Measurements from ENCODE around the gene NEURL3. TPM values are rescaled to one million over a fixed set of nuclear protein-coding genes. Genes with fewer than 3 reads are reported as not detected.

Gene NEURL3
- total and polyA plus RNA-seq, 2 of the 8 experiments (the other 6 are each of a cell fraction or from before 2014, with no cell fraction given), result not detected

GRCh38 chr2:96485751-96486651 is 19.2 kb downstream of the NEURL3 start:
- DNase-seq (ENCODE audit: low read depth in 1 of 2, low spot score in 2 of 2), result peak in 1 of 2 experiments; percentile 69
- H2AFZ ChIP-seq (ENCODE audit: low read length), result peak overlapping the region; percentile 99
- no peaks in the 10 kb centered on the region for H3K9me3 ChIP-seq (ENCODE audit: insufficient read depth in 2 of 2, low read depth in 1 of 2, low read length in 1 of 2)
- FAIRE-seq, result no peak
- peaks cover 0 to 14% (median 4%) of the 10 kb centered on the region in 4 experiments; a peak in 5 of 7 replicates for H3K4me1 ChIP-seq (replicated peaks in 1 of 4; ENCODE audit: control insufficient read depth in 3 of 4, insufficient read depth in 4 of 4, low read length in 3 of 4)
- no peak overlapping the region for H2AK5ac ChIP-seq (ENCODE audit: low read depth, low read length)
- no peak overlapping the region; the same call in 1 of the 2 replicates for H2BK5ac ChIP-seq (ENCODE audit: low read depth, low read length)
- no peaks in the 10 kb centered on the region for H3K79me2 ChIP-seq (ENCODE audit: control insufficient read depth in 1 of 2, insufficient read depth in 2 of 2, low read length in 2 of 2)
- H4K20me1 ChIP-seq (replicated peaks in 1 of 2; ENCODE audit: control insufficient read depth in 1 of 2, insufficient read depth in 2 of 2, low read length in 2 of 2), result no peaks in the 10 kb centered on the region
- H3K36me3 ChIP-seq (ENCODE audit: control insufficient read depth in 2 of 4, insufficient read depth in 4 of 4, low read length in 3 of 4), result no peaks in the 10 kb centered on the region
- H3K18ac ChIP-seq (ENCODE audit: extremely low read depth, low read length), result peak overlapping the region; percentile 80
- H3K27me3 ChIP-seq (replicated peaks in 1 of 4; ENCODE audit: control insufficient read depth in 3 of 4, extremely low read depth in 1 of 4, insufficient read depth in 3 of 4, low read length in 3 of 4), result peaks cover 0 to 3% (median 0%) of the 10 kb centered on the region in 4 experiments; a peak in 1 of 7 replicates
- H2BK20ac ChIP-seq (ENCODE audit: low read length), result no peak overlapping the region
- H3K4ac ChIP-seq (replicated peaks; ENCODE audit: insufficient read length, low read depth, low read length), result no peak overlapping the region
- H3K4me3 ChIP-seq (ENCODE audit: extremely low read depth in 1 of 4, insufficient read depth in 2 of 4, low read depth in 3 of 4, low read length in 4 of 4), result peak overlapping the region in 1 of 4 experiments; percentile 35; a peak in 2 of 8 replicates
- H3K14ac ChIP-seq (ENCODE audit: insufficient read length), result no peak overlapping the region
- H2BK12ac ChIP-seq (ENCODE audit: low read depth, low read length), result peak overlapping the region; percentile 21; the same call in 1 of the 2 replicates
- H3K79me1 ChIP-seq (ENCODE audit: low read depth, low read length), result no peaks in the 10 kb centered on the region
- ChIA-PET CTCF (ENCODE audit: partially characterized antibody) (interaction anchor here (0.8 to 1.4 kb wide), 3 partner anchors 9 to 14 kb away, joined by 3 read pairs; no protein-coding TSS in a partner anchor), POLR2A (ENCODE audit: partially characterized antibody) (no interaction called here)
- peak overlapping the region; percentile 58 to 59 for H3K4me2 ChIP-seq (ENCODE audit: insufficient read depth in 1 of 2, low read depth in 2 of 2, low read length in 2 of 2)
- no peak overlapping the region for H3K27ac ChIP-seq (ENCODE audit: low read depth, low read length)
- no peak overlapping the region for H2BK120ac ChIP-seq (replicated peaks; ENCODE audit: low read depth, low read length)
- no peak overlapping the region for H3K23ac ChIP-seq (ENCODE audit: insufficient read length)
- peak overlapping the region; percentile 68; the same call in 1 of the 2 replicates for H4K8ac ChIP-seq (ENCODE audit: extremely low read depth, insufficient read depth, low read length)
- no peak overlapping the region; the same call in 1 of the 2 replicates for H2BK15ac ChIP-seq (ENCODE audit: low read length)
- 53% methylated on average over 30 of the region's 33 CpGs; no CpG with 5 or more reads in 1 of the 2 experiments for WGBS, 2 experiments (ENCODE audit: extremely low coverage in 1 of 2, insufficient coverage in 1 of 2, insufficient read length in 1 of 2, insufficient replicate concordance in 2 of 2, low coverage in 1 of 2, low lambda C conversion rate in 2 of 2, missing lambda C conversion rate in 1 of 2)
- peaks cover 1% of the 10 kb centered on the region; the same call in 1 of the 2 replicates for H3K23me2 ChIP-seq (ENCODE audit: low read depth, low read length)
- H3K9ac ChIP-seq (replicated peaks in 1 of 4; ENCODE audit: extremely low read depth in 1 of 4, low read depth in 3 of 4, low read length in 3 of 4), result no peak overlapping the region
- no peak overlapping the region for H4K91ac ChIP-seq (replicated peaks; ENCODE audit: insufficient read length, low read length)
- no peak overlapping the region for H4K5ac ChIP-seq (ENCODE audit: insufficient read length, low read depth, low read length)
- H3K56ac ChIP-seq (replicated peaks; ENCODE audit: insufficient read length, low read depth, low read length), result no peak overlapping the region
- TF ChIP-seq PHF8 (conservative IDR thresholded peaks at IDR 0.05; ENCODE audit: low read depth, low read length), result no peak
- TF ChIP-seq ASH2L (IDR thresholded peaks at IDR 0.05; ENCODE audit: low read length), result no peak
- TF ChIP-seq, protein P1, sequence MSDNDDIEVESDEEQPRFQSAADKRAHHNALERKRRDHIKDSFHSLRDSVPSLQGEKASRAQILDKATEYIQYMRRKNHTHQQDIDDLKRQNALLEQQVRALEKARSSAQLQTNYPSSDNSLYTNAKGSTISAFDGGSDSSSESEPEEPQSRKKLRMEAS (IDR thresholded peaks at IDR 0.05), result peak; percentile 82
- no peak for TF ChIP-seq TCF12 (IDR thresholded peaks at IDR 0.05; ENCODE audit: low read depth, low read length)
- no peak for TF ChIP-seq RNF2 (IDR thresholded peaks at IDR 0.05; ENCODE audit: borderline replicate concordance, low read depth, low read length, missing control alignments, poor library complexity, severe bottlenecking)
- peak; percentile 31 for TF ChIP-seq CTBP2 (IDR thresholded peaks at IDR 0.05; ENCODE audit: borderline replicate concordance, insufficient read depth, insufficient read length, low read length)
- TF ChIP-seq HDAC6 (IDR thresholded peaks at IDR 0.05; ENCODE audit: low read depth, low read length), result no peak
- TF ChIP-seq MAFK (IDR thresholded peaks at IDR 0.05; ENCODE audit: low read depth, low read length), result no peak
- no peak for TF ChIP-seq SIRT6 (IDR thresholded peaks at IDR 0.05; ENCODE audit: low read length)
- TF ChIP-seq KDM4A (IDR thresholded peaks at IDR 0.05; ENCODE audit: low read depth, low read length, severe bottlenecking), result no peak
- no peak for TF ChIP-seq NRF1 (IDR thresholded peaks at IDR 0.05; ENCODE audit: low read depth, low read length)

All from H1 (cell line).